Measurements from ENCODE around the gene HAP1.

GRCh38 chr17:41705271-41705991, 29.0 kb downstream of the HAP1 start:
- TF ChIP-seq CTCF (IDR thresholded peaks at IDR 0.05; ENCODE audit: low read depth, low read length) (no peak), POLR2A (IDR thresholded peaks at IDR 0.05; ENCODE audit: extremely low read depth, insufficient read length) (no peak), MYC (IDR thresholded peaks at IDR 0.05; ENCODE audit: low read depth, low read length) (no peak)

Data from NB4 (cell line).